Measurements from ENCODE around the gene APEH.
"Not testable (repeated sequence)": the region's sequence is repeated elsewhere in the genome, so short reads cannot be mapped to it uniquely, and the experiment has no call there.

The APEH gene

GRCh38 chr3:49688338-49689045 lies 14.3 kb downstream of the APEH start:
- H3K36me3 ChIP-seq (ENCODE audit: insufficient read depth, insufficient read length, low read length) = peaks cover 18% of the 10 kb centered on the region
- H3K4me3 ChIP-seq (ENCODE audit: insufficient read length, low read depth) = peak overlapping the region; percentile 95
- H3K9ac ChIP-seq (ENCODE audit: insufficient read length, low read depth) = peak overlapping the region; percentile 97
- not testable (repeated sequence) for DNase-seq (ENCODE audit: low read depth, low spot score); H3K4me1 ChIP-seq (ENCODE audit: insufficient read depth, insufficient read length); H3K9me3 ChIP-seq (ENCODE audit: insufficient read depth, low read length); H3K27me3 ChIP-seq (ENCODE audit: insufficient read depth, insufficient read length)

GRCh38 chr3:49689046-49689907 lies 15.1 kb downstream of the APEH start, which contains the start of the genes MST1 and RNF123:
TSS of gene MST1 (minus strand) at chr3:49689474. CDS start at chr3:49688691, 783 bp downstream.
TSS of gene RNF123 (plus strand) at chr3:49689557. CDS start at chr3:49691166, 1,609 bp downstream.
- Histone ChIP-seq H3K4me1 (ENCODE audit: insufficient read depth, insufficient read length) (no peaks in the 10 kb centered on the region), H3K27me3 (ENCODE audit: insufficient read depth, insufficient read length) (no peaks in the 10 kb centered on the region), H3K9ac (ENCODE audit: insufficient read length, low read depth) (peak within 1 kb of the TSS; percentile 97), H3K4me3 (ENCODE audit: insufficient read length, low read depth) (peak within 1 kb of the TSS; percentile 95), H3K36me3 (ENCODE audit: insufficient read depth, insufficient read length, low read length) (peaks cover 13% of the 10 kb centered on the region), H3K9me3 (ENCODE audit: insufficient read depth, low read length) (no peaks in the 10 kb centered on the region)
- peak; percentile 95 for DNase-seq (ENCODE audit: low read depth, low spot score)
- TF ChIP-seq SUZ12 (IDR thresholded peaks at IDR 0.05; ENCODE audit: extremely low read depth, insufficient read depth, insufficient read length) (no peak), YY1 (IDR thresholded peaks at IDR 0.05; ENCODE audit: insufficient read depth, insufficient read length) (no peak), ZNF274 (IDR thresholded peaks at IDR 0.05; ENCODE audit: low read depth, low read length) (no peak)

- H3K4me3 ChIP-seq (ENCODE audit: insufficient read length, low read depth) = peak overlapping the region; percentile 95
- not testable (repeated sequence) for H3K27me3 ChIP-seq (ENCODE audit: insufficient read depth, insufficient read length); H3K4me1 ChIP-seq (ENCODE audit: insufficient read depth, insufficient read length); H3K36me3 ChIP-seq (ENCODE audit: insufficient read depth, insufficient read length, low read length); H3K9me3 ChIP-seq (ENCODE audit: insufficient read depth, low read length); DNase-seq (ENCODE audit: low read depth, low spot score)
- peak overlapping the region; percentile 97 for H3K9ac ChIP-seq (ENCODE audit: insufficient read length, low read depth)
These were observed 15.9 kb downstream of the APEH start for GRCh38 chr3:49689908-49690624.

- not testable (repeated sequence) for H3K9me3 ChIP-seq (ENCODE audit: insufficient read depth, low read length); H3K9ac ChIP-seq (ENCODE audit: insufficient read length, low read depth); DNase-seq (ENCODE audit: low read depth, low spot score)
These were observed 16.7 kb downstream of the APEH start for GRCh38 chr3:49690856-49691255.

GRCh38 chr3:49691481-49691880 lies 17.3 kb downstream of the APEH start:
- not testable (repeated sequence) for H3K4me3 ChIP-seq (ENCODE audit: insufficient read length, low read depth); H3K4me1 ChIP-seq (ENCODE audit: insufficient read depth, insufficient read length); H3K9me3 ChIP-seq (ENCODE audit: insufficient read depth, low read length); DNase-seq (ENCODE audit: low read depth, low spot score); H3K27me3 ChIP-seq (ENCODE audit: insufficient read depth, insufficient read length); H3K9ac ChIP-seq (ENCODE audit: insufficient read length, low read depth); H3K36me3 ChIP-seq (ENCODE audit: insufficient read depth, insufficient read length, low read length)

More at GRCh38 chr3:49690856-49691255, 16.7 kb downstream of the APEH start:
- H3K36me3 ChIP-seq (ENCODE audit: insufficient read depth, insufficient read length, low read length); H3K27me3 ChIP-seq (ENCODE audit: insufficient read depth, insufficient read length); H3K4me1 ChIP-seq (ENCODE audit: insufficient read depth, insufficient read length); H3K4me3 ChIP-seq (ENCODE audit: insufficient read length, low read depth): not testable (repeated sequence)

GRCh38 chr3:49694409-49695070 lies 20.4 kb downstream of the APEH start:
- H3K9ac ChIP-seq (ENCODE audit: insufficient read length, low read depth); DNase-seq (ENCODE audit: low read depth, low spot score); H3K4me3 ChIP-seq (ENCODE audit: insufficient read length, low read depth); H3K27me3 ChIP-seq (ENCODE audit: insufficient read depth, insufficient read length); H3K9me3 ChIP-seq (ENCODE audit: insufficient read depth, low read length); H3K4me1 ChIP-seq (ENCODE audit: insufficient read depth, insufficient read length): not testable (repeated sequence)
- H3K36me3 ChIP-seq (ENCODE audit: insufficient read depth, insufficient read length, low read length) = peaks cover 23% of the 10 kb centered on the region

- H3K9ac ChIP-seq (ENCODE audit: insufficient read length, low read depth); H3K9me3 ChIP-seq (ENCODE audit: insufficient read depth, low read length); H3K27me3 ChIP-seq (ENCODE audit: insufficient read depth, insufficient read length); H3K4me1 ChIP-seq (ENCODE audit: insufficient read depth, insufficient read length); H3K4me3 ChIP-seq (ENCODE audit: insufficient read length, low read depth); DNase-seq (ENCODE audit: low read depth, low spot score): not testable (repeated sequence)
- peaks cover 30% of the 10 kb centered on the region for H3K36me3 ChIP-seq (ENCODE audit: insufficient read depth, insufficient read length, low read length)
These were observed 21.3 kb downstream of the APEH start for GRCh38 chr3:49695350-49696015.

All from NT2/D1 (cell line).